ENCODE measurements around the gene UGP2.

GRCh38 chr2:63819765-63820717 is 21.7 kb upstream of the UGP2 start:
- TF ChIP-seq, protein P1, sequence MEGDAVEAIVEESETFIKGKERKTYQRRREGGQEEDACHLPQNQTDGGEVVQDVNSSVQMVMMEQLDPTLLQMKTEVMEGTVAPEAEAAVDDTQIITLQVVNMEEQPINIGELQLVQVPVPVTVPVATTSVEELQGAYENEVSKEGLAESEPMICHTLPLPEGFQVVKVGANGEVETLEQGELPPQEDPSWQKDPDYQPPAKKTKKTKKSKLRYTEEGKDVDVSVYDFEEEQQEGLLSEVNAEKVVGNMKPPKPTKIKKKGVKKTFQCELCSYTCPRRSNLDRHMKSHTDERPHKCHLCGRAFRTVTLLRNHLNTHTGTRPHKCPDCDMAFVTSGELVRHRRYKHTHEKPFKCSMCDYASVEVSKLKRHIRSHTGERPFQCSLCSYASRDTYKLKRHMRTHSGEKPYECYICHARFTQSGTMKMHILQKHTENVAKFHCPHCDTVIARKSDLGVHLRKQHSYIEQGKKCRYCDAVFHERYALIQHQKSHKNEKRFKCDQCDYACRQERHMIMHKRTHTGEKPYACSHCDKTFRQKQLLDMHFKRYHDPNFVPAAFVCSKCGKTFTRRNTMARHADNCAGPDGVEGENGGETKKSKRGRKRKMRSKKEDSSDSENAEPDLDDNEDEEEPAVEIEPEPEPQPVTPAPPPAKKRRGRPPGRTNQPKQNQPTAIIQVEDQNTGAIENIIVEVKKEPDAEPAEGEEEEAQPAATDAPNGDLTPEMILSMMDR (IDR thresholded peaks at IDR 0.05) = no peak
- TF ChIP-seq POLR2A (IDR thresholded peaks at IDR 0.05) = no peak

Data from Peyer's patch (tissue), 4 donors.